HepG2 (cell line): ENCODE data around the gene CDH22. TPM values are rescaled to one million over a fixed set of nuclear protein-coding genes. Genes with fewer than 3 reads are reported as not detected.

Experiments
- ATAC-seq: fragments of 200-7000 bp; cut with Tn5 transposase; 3 replicates; pipeline ENCODE4 v1.9.1; 2020; ENCODE audit warnings: mild to moderate bottlenecking, moderate library complexity
- BruUV-seq: library from RNA; stranded (reverse); fragments of 400-500 nt; replicated peaks from 2 replicates; lab custom pipeline; 2021; lab: Mats Ljungman, UMichigan
- CTCF ChIA-PET: fragments of 300-600 bp; formaldehyde crosslinking; extraction: SDS; loops from one replicate; lab custom pipeline; 2021; ENCODE audit warnings: low total read pairs, inconsistent platforms, low intra/inter-chr PET ratio; lab: Yijun Ruan, JAX
- POLR2A ChIA-PET: fragments of 350-600 bp; sonication (Branson Sonifier 250); formaldehyde crosslinking; loops from one replicate; lab custom pipeline; 2020; ENCODE audit warnings: antibody characterized with exemption, inconsistent platforms; lab: Yijun Ruan, JAX
- DNase-seq: peaks from one replicate; pipeline ENCODE4 v3.0.0-alpha.2; 2015; ENCODE audit warnings: low spot score
- FAIRE-seq: peaks from 3 replicates; lab custom pipeline; 2011; peaks lifted over from hg19 to GRCh38; lab: Jason Lieb, UNC
- H2AFZ ChIP-seq: one replicate; pipeline ENCODE4 v1.6.1; 2011; ENCODE audit warnings: low read length, inconsistent platforms
- H3K27ac ChIP-seq: fragments of 300-600 bp; 3 replicates; pipeline ENCODE4 v1.8.0; 2011; ENCODE audit warnings: mixed run types, mild to moderate bottlenecking, mixed read lengths, low read length, inconsistent platforms; ENCODE audit not compliant: insufficient read depth; ENCODE audit errors: extremely low read length
- H3K27me3 ChIP-seq, 2 experiments: fragments of 200-600 bp in 1 of 2; 2 replicates in 1 of 2; 3 replicates in 1 of 2; pipeline versions ENCODE4 v1.6.0 to v1.8.0; 2011; ENCODE audit warnings: low read length in 2 of 2, mild to moderate bottlenecking in 2 of 2, moderate library complexity in 2 of 2, inconsistent platforms in 1 of 2; ENCODE audit not compliant: insufficient read depth in 2 of 2, control insufficient read depth in 1 of 2
- H3K36me3 ChIP-seq, 2 experiments: fragments of 200-600 bp in 1 of 2; replicated peaks in 1 of 2; 2 replicates in 1 of 2; 3 replicates in 1 of 2; pipeline versions ENCODE4 v1.5.1 to v1.8.0; 2011; ENCODE audit warnings: low read length in 2 of 2, inconsistent platforms in 1 of 2; ENCODE audit not compliant: insufficient read depth in 2 of 2, control insufficient read depth in 1 of 2
- H3K4me1 ChIP-seq: 2 replicates; pipeline ENCODE4 v1.5.1; 2012; ENCODE audit warnings: low read length, inconsistent platforms; ENCODE audit not compliant: insufficient read depth
- H3K4me2 ChIP-seq: 2 replicates; pipeline ENCODE4 v1.6.0; 2011; ENCODE audit warnings: low read depth, low read length, inconsistent platforms
- H3K4me3 ChIP-seq, 3 experiments: fragments of 200-600 bp in 1 of 3; sonication (generic), shearing (Covaris generic) in 1 of 3; replicated peaks in 1 of 3; 2 replicates each; pipeline ENCODE4 v1.5.1; 2011 to 2016; ENCODE audit warnings: low read length in 3 of 3, inconsistent platforms in 2 of 3, low read depth in 2 of 3, mild to moderate bottlenecking in 2 of 3, control low read depth in 1 of 3, mixed read lengths in 1 of 3; ENCODE audit not compliant: insufficient read depth in 1 of 3
- H3K79me2 ChIP-seq: one replicate; pipeline ENCODE4 v1.6.1; 2011; ENCODE audit warnings: low read length, inconsistent platforms; ENCODE audit not compliant: insufficient read depth
- H3K9ac ChIP-seq: 2 replicates; pipeline ENCODE4 v1.6.0; 2011; ENCODE audit warnings: mild to moderate bottlenecking, low read depth, low read length, inconsistent platforms; ENCODE audit not compliant: insufficient read depth
- H3K9me3 ChIP-seq: 2 replicates; pipeline ENCODE4 v1.5.1; 2012; ENCODE audit warnings: mild to moderate bottlenecking, low read length
- H4K20me1 ChIP-seq: 2 replicates; pipeline ENCODE4 v1.6.0; 2011; ENCODE audit warnings: inconsistent platforms, mild to moderate bottlenecking, low read length, moderate library complexity; ENCODE audit not compliant: insufficient read depth
- HNF4G ChIP-seq, 2 experiments: sonication (generic) in 1 of 2; formaldehyde crosslinking in 1 of 2; IDR thresholded peaks; 2 replicates each; pipeline versions ENCODE4 v1.4.0 to v1.6.1; 2011 to 2020; ENCODE audit warnings: borderline replicate concordance in 2 of 2, low read depth in 2 of 2, mild to moderate bottlenecking in 2 of 2, low read length in 1 of 2, missing genetic modification reagents in 1 of 2, moderate library complexity in 1 of 2
- NFAT5 ChIP-seq: sonication (generic); formaldehyde crosslinking; IDR thresholded peaks from 2 replicates; pipeline ENCODE4 v1.4.0; 2020; ENCODE audit warnings: missing genetic modification reagents
- ZBTB38 ChIP-seq: sonication (generic); formaldehyde crosslinking; IDR thresholded peaks from 2 replicates; pipeline ENCODE4 v1.5.1; 2020; ENCODE audit warnings: mild to moderate bottlenecking, missing genetic modification reagents
- ZNF737 ChIP-seq: sonication (generic); formaldehyde crosslinking; IDR thresholded peaks from 2 replicates; pipeline ENCODE4 v1.5.0; 2020; ENCODE audit warnings: missing genetic modification reagents, mild to moderate bottlenecking, borderline replicate concordance
- ZNF782 ChIP-seq: sonication (generic); formaldehyde crosslinking; IDR thresholded peaks from 2 replicates; pipeline ENCODE4 v1.4.0; 2020; ENCODE audit warnings: missing genetic modification reagents, mild to moderate bottlenecking, borderline replicate concordance
- WGBS: methylation state at CpG from one replicate; pipeline ENCODE4 v1.1.6; 2017; ENCODE audit warnings: low lambda C conversion rate; 5-methylcytosine and 5-hydroxymethylcytosine counted together
- in situ Hi-C: cut with HindIII; loops from 2 replicates; pipeline ENCODE4 v1.10.0; 2017; ENCODE audit warnings: low pct_unique_long_range_greater_than_20kb; ENCODE audit not compliant: extremely low pct_ligation_motif_present
- intact Hi-C: fragments of 100-400 bp; cut with micrococcal nuclease; formaldehyde crosslinking; loops from one replicate; pipeline ENCODE4 v1.10.0; 2022; ENCODE audit not compliant: unreplicated experiment
- polyA plus RNA-seq, 8 experiments: library from polyadenylated mRNA; depleted of rRNA in 3 of 8; stranded (reverse) in 7 of 8; unstranded in 1 of 8; fragments of >200 nt; fragmentation: Illumina TruSeq in 4 of 8; extraction: Trizol in 4 of 8; gene quantifications; 2 replicates each; pipeline versions ENCODE4 v1.2.1 to v1.2.3, GENCODE V29; 2011 to 2016; ENCODE audit warnings: low read depth in 4 of 8, missing spikeins in 1 of 8, mixed read lengths in 1 of 8; ENCODE audit not compliant: insufficient read depth in 1 of 8
- total RNA-seq, 5 experiments: library from RNA; depleted of rRNA; stranded (reverse); fragments of >200 nt; fragmentation: Illumina TruSeq; extraction: Trizol; gene quantifications; 2 replicates each; pipeline ENCODE4 v1.2.3, GENCODE V29; 2016; ENCODE audit warnings: low read depth in 1 of 5

The CDH22 gene
- total and polyA plus RNA-seq, 2 of the 13 experiments (the other 11 are each of a cell fraction or from before 2014, with no cell fraction given), result not detected

- intact Hi-C loops (no loop called here), in situ Hi-C loops (no loop called here)
- Histone ChIP-seq H3K4me3 (no peak overlapping the region), H3K9me3 (no peaks in the 10 kb centered on the region), H3K27me3 (peaks cover 4 to 53% of the 10 kb centered on the region in 2 experiments; a peak in 4 of 5 replicates), H3K27ac (no peak overlapping the region), H3K79me2 (no peaks in the 10 kb centered on the region), H2AFZ (no peak overlapping the region), H4K20me1 (no peaks in the 10 kb centered on the region; the same call in 1 of the 2 replicates), H3K9ac (no peak overlapping the region), H3K4me1 (peaks cover 9% of the 10 kb centered on the region; the same call in 1 of the 2 replicates), H3K4me2 (no peak overlapping the region), H3K36me3 (no peaks in the 10 kb centered on the region)
- ATAC-seq, result no peak
- no peak for TF ChIP-seq HNF4G (IDR thresholded peaks at IDR 0.05; ENCODE audit: borderline replicate concordance, low read depth, low read length)
- no peak for TF ChIP-seq HNF4G (CRISPR knock-in tag; IDR thresholded peaks at IDR 0.05; ENCODE audit: borderline replicate concordance, low read depth)
- no peak for TF ChIP-seq ZNF782 (CRISPR knock-in tag)
- no peak for TF ChIP-seq ZBTB38
- ChIA-PET POLR2A (no interaction called here), CTCF (no interaction called here)
- DNase-seq, result no peak
- BruUV-seq, result no TSS peak
- WGBS, result 3% methylated on average over 7 of the region's 7 CpGs
- no peak for FAIRE-seq
These were observed 150.7 kb downstream of the CDH22 start for GRCh38 chr20:46157625-46158024.

DNA sequence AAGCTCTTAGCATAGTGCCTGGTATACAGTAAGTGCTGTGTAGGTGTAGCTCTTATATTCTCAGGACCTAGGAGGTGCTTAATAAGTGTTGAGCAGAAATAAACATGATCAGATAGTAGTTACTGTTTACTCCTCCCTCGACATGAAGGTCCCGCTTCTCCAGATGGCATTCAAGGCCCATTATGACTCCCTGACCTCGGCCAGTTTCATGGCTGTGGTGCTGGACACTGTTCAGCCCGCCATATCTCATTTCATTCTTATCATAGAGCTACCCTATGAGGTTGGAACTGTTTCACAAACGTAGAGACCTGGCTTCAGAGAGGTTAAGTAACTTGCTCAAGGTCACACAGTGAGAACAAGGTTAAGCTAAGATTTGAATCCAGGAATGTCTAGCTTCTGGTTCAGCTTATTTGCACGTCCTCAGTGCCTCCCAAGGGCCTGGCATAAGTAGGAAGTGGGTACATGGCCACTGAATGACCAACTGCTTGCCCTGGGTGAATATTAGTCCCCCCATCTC, 151.2 kb downstream of the CDH22 start:
- Histone ChIP-seq H2AFZ (no peak overlapping the region), H3K36me3 (no peaks in the 10 kb centered on the region), H3K9me3 (no peaks in the 10 kb centered on the region), H3K79me2 (no peaks in the 10 kb centered on the region), H4K20me1 (no peaks in the 10 kb centered on the region; the same call in 1 of the 2 replicates), H3K4me1 (peaks cover 9% of the 10 kb centered on the region; the same call in 1 of the 2 replicates), H3K9ac (no peak overlapping the region), H3K27ac (no peak overlapping the region), H3K4me3 (no peak overlapping the region), H3K4me2 (no peak overlapping the region), H3K27me3 (peaks cover 4 to 50% of the 10 kb centered on the region in 2 experiments; a peak in 4 of 5 replicates)
- ChIA-PET POLR2A (no interaction called here), CTCF (no interaction called here)
- no peak for DNase-seq
- BruUV-seq, result no TSS peak
- in situ Hi-C loops (no loop called here), intact Hi-C loops (no loop called here)
- no peak for FAIRE-seq
- WGBS, result 15% methylated on average over 6 of the region's 6 CpGs
- ATAC-seq, result no peak
- no peak for TF ChIP-seq ZNF737 (CRISPR knock-in tag)
- no peak for TF ChIP-seq NFAT5
